SK-N-SH treated with all-trans-retinoic acid at 6 μM for 48 hours (cell line): ENCODE data around the gene GABRE.

Source experiments
- ARNTL ChIP-seq: fragments of 450-650 bp; formaldehyde crosslinking; IDR thresholded peaks from 2 replicates; pipeline ENCODE4 v1.5.0; 2020; ENCODE audit warnings: low read depth, mild to moderate bottlenecking, moderate library complexity, borderline replicate concordance
- CREB5 ChIP-seq: fragments of 250-450 bp; sonication (Bioruptor Pico); IDR thresholded peaks from 2 replicates; pipeline ENCODE4 v1.5.1; 2020; ENCODE audit warnings: low read depth, mild to moderate bottlenecking, moderate library complexity
- GLIS3 ChIP-seq: fragments of 250-450 bp; sonication (Bioruptor Pico); IDR thresholded peaks from 2 replicates; pipeline ENCODE4 v1.5.0; 2020; ENCODE audit warnings: mild to moderate bottlenecking, moderate library complexity
- ISL1 ChIP-seq: fragments of 250-450 bp; sonication (Bioruptor Pico); IDR thresholded peaks from 2 replicates; pipeline ENCODE4 v2.1.2; 2022; ENCODE audit warnings: mild to moderate bottlenecking, moderate library complexity
- OSR1 ChIP-seq: fragments of 250-450 bp; sonication (Bioruptor Pico); IDR thresholded peaks from 2 replicates; pipeline ENCODE4 v1.8.0; 2022; ENCODE audit warnings: moderate library complexity, mild to moderate bottlenecking, inconsistent platforms
- POU6F1 ChIP-seq: fragments of 250-450 bp; sonication (Bioruptor Pico); IDR thresholded peaks from 2 replicates; pipeline ENCODE4 v1.8.0; 2021; ENCODE audit warnings: low read depth, mild to moderate bottlenecking, moderate library complexity, borderline replicate concordance
- TSHZ2 ChIP-seq: fragments of 250-450 bp; sonication (Bioruptor Pico); IDR thresholded peaks from 2 replicates; pipeline ENCODE4 v1.5.0; 2020; ENCODE audit warnings: mild to moderate bottlenecking, moderate library complexity
- ZFP3 ChIP-seq: fragments of 250-450 bp; sonication (Bioruptor Pico); IDR thresholded peaks from 2 replicates; pipeline ENCODE4 v1.5.0; 2020; ENCODE audit warnings: mild to moderate bottlenecking, moderate library complexity
- ZNF8 ChIP-seq: fragments of 450-650 bp; formaldehyde crosslinking; IDR thresholded peaks from 2 replicates; pipeline ENCODE4 v1.5.0; 2020; ENCODE audit warnings: mild to moderate bottlenecking, moderate library complexity

- TF ChIP-seq ZFP3 (CRISPR knock-in tag) (no peak), GLIS3 (CRISPR knock-in tag) (no peak), OSR1 (CRISPR knock-in tag) (no peak), TSHZ2 (CRISPR knock-in tag) (no peak), ISL1 (no peak), ARNTL (CRISPR knock-in tag) (no peak), CREB5 (no peak), ZNF8 (CRISPR knock-in tag) (no peak), POU6F1 (CRISPR knock-in tag) (no peak)
Measured at GRCh38 chrX:151938172-151938571, 36.3 kb downstream of the GABRE start.
